OCI-LY3 (cell line): ENCODE measurements around the gene KRCC1.

Experiments used
- H2AFZ ChIP-seq: fragments of 200-600, 300-600 bp; shearing (Covaris generic); 2 replicates; pipeline ENCODE4 v1.6.0; 2014; ENCODE audit warnings: antibody characterized with exemption, low read depth, low read length
- H3K27ac ChIP-seq: fragments of 200-600, 300-600 bp; sonication (generic); 2 replicates; pipeline ENCODE4 v1.5.1; 2014; ENCODE audit warnings: mild to moderate bottlenecking, low read length, moderate library complexity, mixed read lengths
- H3K27me3 ChIP-seq: fragments of 200-600, 300-600 bp; sonication (generic); 2 replicates; pipeline ENCODE4 v1.6.1; 2014; ENCODE audit warnings: low read depth, low read length, mixed read lengths
- H3K36me3 ChIP-seq: fragments of 200-600, 300-600 bp; sonication (generic); replicated peaks from 2 replicates; pipeline ENCODE3; 2014; ENCODE audit warnings: low read depth, low read length, mixed read lengths
- H3K4me1 ChIP-seq: fragments of 300-600, 200-600 bp; sonication (generic); 2 replicates; pipeline ENCODE4 v1.6.1; 2014; ENCODE audit warnings: low read length, mixed read lengths
- H3K4me2 ChIP-seq: fragments of 200-600, 300-600 bp; sonication (generic); 2 replicates; pipeline ENCODE4 v1.6.1; 2014; ENCODE audit warnings: low read length, mixed read lengths
- H3K4me3 ChIP-seq: fragments of 300-600, 200-600 bp; sonication (generic); 2 replicates; pipeline ENCODE4 v1.5.1; 2014; ENCODE audit warnings: antibody characterized with exemption, mild to moderate bottlenecking, low read length, moderate library complexity
- H3K79me2 ChIP-seq: fragments of 300-600, 200-600 bp; shearing (Covaris generic); 2 replicates; pipeline ENCODE4 v1.6.1; 2014; ENCODE audit warnings: mild to moderate bottlenecking, low read length, mixed read lengths
- H3K9ac ChIP-seq: fragments of 300-600, 200-600 bp; shearing (Covaris generic); 2 replicates; pipeline ENCODE4 v1.6.0; 2014; ENCODE audit warnings: mild to moderate bottlenecking, low read length, moderate library complexity
- H3K9me3 ChIP-seq: fragments of 200-600, 300-600 bp; shearing (Covaris generic); 2 replicates; pipeline ENCODE4 v1.6.1; 2014; ENCODE audit warnings: low read length, mixed read lengths; ENCODE audit not compliant: insufficient read depth
- H4K20me1 ChIP-seq: fragments of 200-600, 300-600 bp; sonication (generic); 2 replicates; pipeline ENCODE4 v1.6.1; 2016; ENCODE audit warnings: low read length, mixed read lengths; ENCODE audit not compliant: insufficient read depth
- CTCF ChIP-seq: fragments of 200-600, 300-600 bp; sonication (generic); IDR thresholded peaks from 2 replicates; pipeline ENCODE4 v1.5.1; 2014; ENCODE audit warnings: antibody characterized with exemption, low read length, low read depth
- EZH2phosphoT487 ChIP-seq: fragments of 200-600 bp; shearing (Covaris generic); IDR thresholded peaks from 2 replicates; pipeline ENCODE4 v1.6.1; 2018; ENCODE audit warnings: antibody characterized with exemption, mixed run types, low read depth

The KRCC1 gene

GRCh38 chr2:88092773-88093172 is 37.2 kb upstream of the KRCC1 start:
- Histone ChIP-seq H3K9ac (no peak overlapping the region), H3K36me3 (no peaks in the 10 kb centered on the region), H3K4me1 (no peaks in the 10 kb centered on the region), H2AFZ (no peak overlapping the region), H3K4me3 (no peak overlapping the region), H3K79me2 (no peaks in the 10 kb centered on the region), H3K4me2 (no peak overlapping the region), H3K9me3 (no peaks in the 10 kb centered on the region), H4K20me1 (no peaks in the 10 kb centered on the region), H3K27ac (no peak overlapping the region), H3K27me3 (no peaks in the 10 kb centered on the region; the same call in 1 of the 2 replicates)
- TF ChIP-seq EZH2phosphoT487, result no peak

- Histone ChIP-seq H4K20me1 (no peaks in the 10 kb centered on the region), H3K9me3 (no peaks in the 10 kb centered on the region), H3K36me3 (no peaks in the 10 kb centered on the region), H2AFZ (no peak overlapping the region), H3K4me2 (no peak overlapping the region), H3K9ac (no peak overlapping the region), H3K27ac (no peak overlapping the region), H3K4me3 (no peak overlapping the region), H3K4me1 (no peaks in the 10 kb centered on the region), H3K79me2 (no peaks in the 10 kb centered on the region), H3K27me3 (no peaks in the 10 kb centered on the region; the same call in 1 of the 2 replicates)
- TF ChIP-seq EZH2phosphoT487 (no peak), CTCF (no peak)
Observed at GRCh38 chr2:88091943-88092342, 36.4 kb upstream of the KRCC1 start.

- Histone ChIP-seq H3K36me3 (no peaks in the 10 kb centered on the region), H3K79me2 (no peaks in the 10 kb centered on the region), H3K9me3 (no peaks in the 10 kb centered on the region), H3K27ac (no peak overlapping the region), H3K9ac (no peak overlapping the region), H2AFZ (no peak overlapping the region), H3K4me2 (no peak overlapping the region), H3K27me3 (no peaks in the 10 kb centered on the region; the same call in 1 of the 2 replicates), H3K4me3 (no peak overlapping the region), H3K4me1 (no peaks in the 10 kb centered on the region), H4K20me1 (no peaks in the 10 kb centered on the region)
- TF ChIP-seq EZH2phosphoT487 (no peak), CTCF (no peak)
Observed at GRCh38 chr2:88090446-88091283, 35.1 kb upstream of the KRCC1 start.

DNA sequence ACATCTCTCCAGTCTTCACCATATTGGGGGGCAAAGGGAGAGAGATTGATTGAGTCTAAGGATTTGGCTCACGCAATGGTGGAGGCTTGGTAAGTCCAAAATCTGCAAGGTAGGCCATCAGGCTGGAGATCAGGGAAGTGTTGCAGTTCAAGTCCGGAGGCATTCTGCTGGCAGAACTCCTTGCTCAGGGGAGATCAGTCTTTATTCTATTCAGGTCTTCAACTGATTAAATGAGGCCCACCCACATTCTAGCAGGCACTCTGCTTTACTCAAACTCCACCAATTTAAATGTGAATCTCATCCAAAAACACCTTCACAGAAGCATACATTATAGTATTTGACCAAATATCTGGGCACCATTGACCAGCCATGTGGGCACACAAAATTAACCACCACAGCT is 33.4 kb upstream of the KRCC1 start:
- H2AFZ ChIP-seq, result no peak overlapping the region
- no peaks in the 10 kb centered on the region for H4K20me1 ChIP-seq
- no peak overlapping the region for H3K4me2 ChIP-seq
- no peaks in the 10 kb centered on the region for H3K79me2 ChIP-seq
- no peaks in the 10 kb centered on the region for H3K36me3 ChIP-seq
- no peaks in the 10 kb centered on the region for H3K27me3 ChIP-seq
- H3K4me3 ChIP-seq, result no peak overlapping the region
- H3K9ac ChIP-seq, result no peak overlapping the region
- no peak overlapping the region for H3K27ac ChIP-seq
- no peaks in the 10 kb centered on the region for H3K9me3 ChIP-seq
- no peaks in the 10 kb centered on the region for H3K4me1 ChIP-seq
- TF ChIP-seq CTCF (no peak), EZH2phosphoT487 (no peak)
